Ramos (cell line): ENCODE results near the gene DNAH9.

ENCODE experiments used
- in situ Hi-C: fragments of 300-500 bp; cut with MboI; formaldehyde crosslinking; loops from one replicate; pipeline ENCODE4 v1.14.3; 2022; ENCODE audit warnings: low sequenced_read_pairs; ENCODE audit not compliant: unreplicated experiment

DNAH9 gene

DNA sequence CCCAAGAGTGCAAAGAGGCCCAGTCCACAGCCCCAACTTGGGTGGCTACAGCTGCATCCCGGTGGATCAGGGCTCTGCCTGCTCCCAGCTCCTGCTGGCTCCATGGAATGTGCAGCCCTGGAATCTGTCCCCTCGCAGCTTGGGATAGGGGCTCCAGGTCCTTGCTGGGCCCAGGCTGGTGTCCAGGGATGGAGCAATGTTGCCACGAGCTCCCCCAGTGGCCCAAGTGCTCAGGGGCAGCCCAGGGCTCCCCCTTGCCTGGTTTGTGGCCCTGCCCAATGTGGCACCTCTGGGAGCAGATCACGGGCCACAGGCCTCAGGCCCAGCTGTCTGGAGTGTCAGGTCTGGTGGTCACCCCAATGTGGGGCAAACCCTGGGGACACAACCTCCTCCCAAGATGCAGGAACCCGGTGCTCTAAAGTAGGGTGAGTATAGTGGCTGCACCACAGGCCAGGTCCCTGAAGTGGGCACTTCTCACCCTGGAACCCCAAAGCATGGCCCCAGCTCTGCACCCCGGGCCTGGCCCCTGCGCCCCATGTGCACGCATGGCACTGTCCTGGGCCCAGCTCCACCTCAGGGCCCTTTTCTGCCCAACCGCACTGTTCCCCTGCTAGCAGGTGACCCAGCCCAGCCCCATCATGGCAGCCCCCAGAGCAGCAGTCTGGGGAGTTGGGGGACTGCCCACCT, 14.8 kb upstream of the DNAH9 start:
- in situ Hi-C loops = no loop called here

GRCh38 chr17:11589716-11590115, 8.6 kb upstream of the DNAH9 start:
- in situ Hi-C loops = no loop called here

DNA sequence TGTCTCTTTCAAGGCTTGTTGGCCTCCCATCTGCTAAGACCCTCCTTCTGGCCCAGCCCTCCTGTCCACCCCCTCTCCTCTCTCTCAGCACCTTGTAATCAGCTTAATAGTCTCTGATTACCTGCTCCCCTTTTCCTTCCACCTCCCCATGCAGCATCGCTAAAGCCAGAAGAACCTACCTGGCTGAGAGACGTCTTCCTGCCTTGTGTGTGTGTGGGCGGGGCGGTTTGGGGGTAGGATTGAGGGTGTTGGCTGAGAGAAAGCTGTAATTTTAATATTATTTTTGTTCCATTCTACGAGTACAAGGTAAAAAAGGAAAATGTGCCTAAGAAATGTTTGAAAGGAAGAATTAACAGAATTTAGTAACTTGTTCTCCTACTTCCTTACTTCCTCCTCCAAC, 3.4 kb downstream of the DNAH9 start:
- in situ Hi-C loops = no loop called here

GRCh38 chr17:11608396-11608795, 10.1 kb downstream of the DNAH9 start:
- in situ Hi-C loops = no loop called here

- in situ Hi-C loops = no loop called here
Observed at GRCh38 chr17:11610999-11611566, 12.8 kb downstream of the DNAH9 start.

DNA sequence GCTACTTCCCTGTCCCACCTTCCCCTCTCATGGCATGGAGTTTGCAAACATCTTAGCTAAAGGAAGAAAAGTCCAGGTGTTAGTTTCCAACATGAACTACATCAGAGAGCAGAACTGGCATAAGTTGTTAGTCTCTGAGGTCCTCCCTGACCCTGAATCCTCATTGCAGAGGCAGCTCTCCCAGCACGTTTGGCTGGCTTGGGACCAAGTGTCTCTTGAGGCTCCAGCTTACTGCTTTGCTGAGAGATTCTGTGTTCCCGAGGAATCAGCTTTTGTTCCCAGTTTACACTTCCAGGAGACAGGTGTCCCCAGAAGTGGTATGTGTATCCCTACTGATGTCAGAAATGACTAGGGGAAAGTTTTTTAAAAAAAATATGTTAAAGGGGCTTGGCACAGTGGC, 14.7 kb downstream of the DNAH9 start:
- in situ Hi-C loops = no loop called here

DNA sequence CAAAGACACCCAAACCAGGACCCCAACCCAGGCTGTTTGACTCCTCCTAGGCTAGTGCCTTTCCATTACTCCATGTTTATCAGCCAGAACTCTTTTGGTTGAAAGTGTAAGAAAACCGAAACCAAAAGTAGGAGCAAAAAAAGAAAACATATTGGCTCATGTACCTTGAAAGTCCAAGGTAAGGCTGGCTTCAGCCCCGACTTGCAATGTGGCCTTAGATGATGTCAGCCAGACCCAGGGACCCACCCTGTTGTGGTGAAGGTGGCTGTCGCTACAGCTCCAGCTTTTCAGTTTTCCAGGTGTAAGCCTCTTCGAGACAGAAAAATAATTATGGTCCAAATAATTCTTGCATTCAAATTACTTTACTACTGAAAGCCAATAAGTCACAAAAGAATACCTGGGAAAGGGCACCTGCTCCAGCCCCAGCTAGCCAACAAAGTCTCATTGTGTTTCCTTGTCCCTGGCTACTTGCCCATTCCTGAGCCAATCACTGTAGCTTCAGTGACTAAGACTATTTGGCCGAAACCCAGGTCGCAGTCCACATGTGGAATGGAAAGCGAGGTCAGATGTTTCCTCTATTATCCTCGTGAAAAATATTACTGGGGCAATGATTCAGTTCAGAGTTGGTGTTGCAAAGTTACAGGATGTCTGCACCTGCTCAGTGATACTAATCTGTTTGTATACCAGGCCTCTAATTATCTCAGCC, 20.7 kb downstream of the DNAH9 start:
- in situ Hi-C loops = no loop called here

- in situ Hi-C loops = no loop called here
Observed at GRCh38 chr17:11622492-11622891, 24.2 kb downstream of the DNAH9 start.

GRCh38 chr17:11624976-11625375, 26.7 kb downstream of the DNAH9 start:
- in situ Hi-C loops = no loop called here

- in situ Hi-C loops = no loop called here
Observed at GRCh38 chr17:11625878-11626277, 27.6 kb downstream of the DNAH9 start.

GRCh38 chr17:11627301-11627940, 29.2 kb downstream of the DNAH9 start:
- in situ Hi-C loops = no loop called here

DNA sequence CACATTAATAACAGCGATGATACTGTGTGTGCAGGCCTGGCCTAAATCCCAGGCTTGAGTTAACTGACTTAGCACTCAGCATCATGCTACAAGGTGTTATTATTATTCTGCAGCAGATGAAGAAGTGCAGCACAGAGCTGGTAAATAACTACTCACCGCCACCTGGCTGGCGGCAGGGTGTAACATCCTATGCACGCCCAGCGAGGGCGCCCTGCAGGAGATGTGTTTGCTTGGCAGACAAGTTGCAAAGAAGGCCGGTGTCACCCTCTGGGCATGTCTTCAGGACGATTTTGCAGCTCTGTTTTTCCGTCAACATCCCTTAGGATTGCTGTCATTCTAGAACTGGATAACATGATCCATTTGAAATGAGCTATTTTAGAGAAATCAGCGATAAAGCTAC, 30.1 kb downstream of the DNAH9 start:
- in situ Hi-C loops = no loop called here

- in situ Hi-C loops = no loop called here
Observed at GRCh38 chr17:11628831-11629230, 30.6 kb downstream of the DNAH9 start.

DNA sequence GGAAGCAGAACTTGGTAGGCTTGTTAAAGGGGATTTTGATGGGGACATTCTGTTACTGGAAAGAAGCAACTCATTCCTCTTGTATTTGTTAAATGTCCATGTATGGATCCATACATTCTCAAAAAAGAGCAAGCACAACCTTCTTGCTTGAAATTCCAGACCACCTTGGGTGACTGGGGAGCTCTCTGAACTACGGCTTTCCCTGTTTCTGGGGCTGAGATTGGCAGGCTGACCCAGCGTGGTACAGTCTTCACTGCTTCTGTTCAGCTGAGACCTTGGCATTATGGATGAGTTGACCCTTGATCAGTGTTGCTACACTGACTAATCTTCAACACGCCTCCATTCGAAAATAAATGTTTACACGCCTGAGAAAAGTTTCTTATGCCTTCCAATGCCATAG, 38.5 kb downstream of the DNAH9 start:
- in situ Hi-C loops = no loop called here

DNA sequence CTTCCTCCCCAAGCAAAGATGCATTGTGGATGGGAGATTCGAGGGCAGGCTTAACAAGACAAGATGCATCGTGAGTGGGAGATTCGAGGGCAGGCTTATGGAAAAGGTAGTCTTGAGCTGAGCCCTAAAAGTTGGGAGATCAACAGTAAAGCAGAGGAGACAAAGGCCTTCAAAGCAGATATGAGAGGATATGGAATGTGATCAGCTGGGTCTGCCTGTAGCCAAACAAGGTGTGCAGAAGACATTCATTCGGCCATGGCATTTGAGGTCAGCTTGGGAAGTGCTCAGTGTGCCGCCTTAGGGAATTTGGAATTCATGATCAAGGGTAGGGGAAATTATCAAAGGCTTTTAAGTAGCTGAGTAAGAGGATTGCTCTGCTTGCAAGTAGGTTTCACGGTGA, 39.5 kb downstream of the DNAH9 start:
- in situ Hi-C loops = no loop called here

DNA sequence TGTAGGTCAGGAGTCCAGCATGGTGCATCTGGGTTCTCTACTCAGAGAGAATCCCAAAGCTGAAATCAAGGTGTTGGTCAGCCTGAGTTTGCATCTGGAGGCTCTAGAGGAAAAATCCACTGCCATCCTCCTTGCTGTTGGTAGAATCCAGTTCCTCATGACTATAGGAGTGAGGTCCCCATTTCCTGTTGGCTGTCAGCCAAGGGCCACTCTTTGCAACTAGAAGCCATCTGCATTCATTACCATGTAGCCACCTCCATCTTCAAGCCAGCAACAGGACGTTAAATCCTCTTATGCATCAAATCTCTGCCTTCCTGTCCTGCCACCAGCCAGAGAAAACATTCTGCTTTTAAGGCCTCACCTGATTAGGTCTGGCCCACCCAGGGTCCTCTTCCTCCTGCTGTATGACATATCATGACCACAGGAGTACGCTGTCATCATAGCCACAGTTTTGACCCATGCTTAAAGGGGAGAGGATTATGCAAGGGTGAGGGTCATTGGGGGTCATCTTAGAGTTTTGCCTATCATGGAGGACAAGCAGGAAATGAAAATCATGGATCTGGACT, 40.5 kb downstream of the DNAH9 start:
- in situ Hi-C loops = no loop called here

DNA sequence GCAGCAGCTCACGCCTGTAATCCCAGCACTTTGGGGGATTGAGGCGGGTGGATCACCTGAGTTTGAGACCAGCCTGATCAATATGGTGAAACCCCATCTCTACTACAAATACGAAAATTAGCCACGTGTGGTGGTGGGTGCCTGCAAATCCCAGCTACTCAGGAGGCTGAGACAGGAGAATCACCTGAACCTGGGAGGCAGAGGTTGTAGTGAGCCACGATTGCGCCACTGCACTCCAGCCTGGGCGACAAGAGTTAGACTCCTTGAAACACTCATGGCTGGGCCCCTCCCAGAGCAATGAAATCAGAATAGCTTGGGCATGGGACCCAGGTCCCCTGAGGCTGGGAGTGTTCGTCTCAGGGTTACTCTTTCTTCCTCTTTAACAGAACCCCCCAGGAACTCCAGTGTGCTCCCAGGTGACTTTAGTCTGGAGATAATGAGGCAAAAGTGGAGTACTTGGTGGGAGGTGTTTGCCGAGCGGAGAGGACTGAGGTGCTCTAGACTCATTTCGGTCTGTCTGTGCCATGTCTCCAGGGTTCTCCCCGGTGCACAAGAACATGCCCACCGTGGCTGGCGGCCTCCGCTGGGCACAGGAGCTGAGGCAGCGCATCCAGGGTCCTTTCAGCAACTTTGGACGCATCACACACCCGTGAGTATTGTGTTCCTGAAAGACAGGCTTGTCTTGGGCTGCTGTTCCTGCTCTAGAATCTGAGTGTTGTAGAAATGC, 41.6 kb downstream of the DNAH9 start:
- in situ Hi-C loops = no loop called here

- in situ Hi-C loops = no loop called here
Observed at GRCh38 chr17:11640463-11640814, 42.2 kb downstream of the DNAH9 start.

GRCh38 chr17:11641521-11642275, 43.4 kb downstream of the DNAH9 start:
- in situ Hi-C loops = no loop called here

DNA sequence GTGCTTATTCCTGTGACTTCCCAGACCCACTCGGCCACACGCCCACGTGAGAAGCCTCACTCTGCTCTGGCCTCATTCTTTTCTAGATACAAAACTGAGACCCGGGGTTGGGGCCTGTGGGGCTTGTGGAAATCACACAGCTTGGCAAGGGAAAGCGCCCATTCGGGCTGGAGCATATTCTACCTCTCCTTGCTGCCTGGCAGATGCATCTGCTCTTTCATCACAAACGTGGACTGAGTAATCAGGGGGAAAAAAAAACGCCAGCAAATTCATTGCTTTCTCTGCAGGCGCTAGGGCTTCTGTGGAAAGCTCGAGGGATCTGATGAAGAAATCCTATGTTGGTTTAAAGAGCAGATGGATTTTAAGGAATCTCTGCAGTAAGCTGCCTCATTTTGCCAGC, 44.4 kb downstream of the DNAH9 start:
- in situ Hi-C loops = no loop called here
